Spleen (tissue), 11 donors: ENCODE results near the gene C17orf114.
"Not testable (repeated sequence)": the region's sequence is repeated elsewhere in the genome, so short reads cannot be mapped to it uniquely, and the experiment has no call there.

Experiments
- DNase-seq: peaks from one replicate; pipeline ENCODE4 v3.0.0-alpha.2; 2020
- H3K27ac ChIP-seq, 8 donors: fragments of 200-600 bp; sonication (generic) in 7 of 8; 1 replicate in 4 of 8; 2 replicates in 4 of 8; pipeline versions ENCODE4 v1.5.0 to v1.8.0; 2016 to 2021; ENCODE audit warnings: inconsistent platforms in 4 of 8, mild to moderate bottlenecking in 4 of 8, moderate library complexity in 1 of 8
- H3K27me3 ChIP-seq, 7 donors: fragments of 200-600 bp; sonication (generic) in 6 of 7; replicated peaks in 1 of 7; 1 replicate in 4 of 7; 2 replicates in 3 of 7; pipeline versions ENCODE4 v1.5.0 to v1.8.0; 2016 to 2021; ENCODE audit warnings: inconsistent platforms in 3 of 7, mild to moderate bottlenecking in 1 of 7
- H3K36me3 ChIP-seq, 6 donors: fragments of 200-600 bp; sonication (generic) in 5 of 6; 1 replicate in 4 of 6; 2 replicates in 2 of 6; pipeline versions ENCODE4 v1.5.0 to v1.8.0; 2016 to 2021; ENCODE audit warnings: inconsistent platforms in 2 of 6
- H3K4me1 ChIP-seq, 6 donors: fragments of 200-600 bp; sonication (generic) in 5 of 6; 1 replicate in 3 of 6; 2 replicates in 3 of 6; pipeline versions ENCODE4 v1.5.0 to v1.8.0; 2016 to 2021; ENCODE audit warnings: inconsistent platforms in 3 of 6
- H3K4me3 ChIP-seq, 8 donors: fragments of 200-600 bp; sonication (generic) in 7 of 8; 1 replicate in 4 of 8; 2 replicates in 4 of 8; pipeline versions ENCODE4 v1.5.0 to v1.8.0; 2016 to 2021; ENCODE audit warnings: inconsistent platforms in 4 of 8, mild to moderate bottlenecking in 4 of 8, moderate library complexity in 2 of 8
- H3K9me3 ChIP-seq, 8 donors: fragments of 200-600 bp; sonication (generic) in 7 of 8; 1 replicate in 4 of 8; 2 replicates in 4 of 8; pipeline versions ENCODE4 v1.5.0 to v1.8.0; 2016 to 2021; ENCODE audit warnings: inconsistent platforms in 4 of 8
- POLR2A ChIP-seq, 3 donors: fragments of 450-650 bp; IDR thresholded peaks; one replicate each; pipeline ENCODE4 v1.5.1; 2017; ENCODE audit warnings: antibody characterized with exemption in 3 of 3, mild to moderate bottlenecking in 1 of 3
- POLR2AphosphoS5 ChIP-seq, 3 donors: sonication (generic); formaldehyde crosslinking; IDR thresholded peaks; one replicate each; pipeline ENCODE4 v1.5.1; 2017; ENCODE audit warnings: antibody characterized with exemption in 3 of 3
- WGBS, 5 donors: extraction: QIAGEN DNeasy Blood & Tissue Kit in 3 of 5; methylation state at CpG; one replicate each; pipeline versions ENCODE4 v1.1.5 to v1.1.7; 2013 to 2018; 5-methylcytosine and 5-hydroxymethylcytosine counted together
- intact Hi-C: fragments of 100-400 bp; cut with DNase I; formaldehyde crosslinking; loops from one replicate; pipeline ENCODE4 v1.15.0; 2023; ENCODE audit warnings: low total_unique reads
- TF ChIP-seq, protein P1 (sequence below), 11 experiments: fragments of 200-600 bp in 7 of 11; fragments of 450-650 bp in 4 of 11; sonication (generic) in 4 of 11; IDR thresholded peaks in 8 of 11; conservative IDR thresholded peaks in 3 of 11; 1 replicate in 7 of 11; 2 replicates in 4 of 11; pipeline versions ENCODE4 v1.4.0 to v1.8.0; 2016 to 2021; ENCODE audit warnings: antibody characterized with exemption in 11 of 11, inconsistent platforms in 4 of 11, mild to moderate bottlenecking in 1 of 11
- donor health status: healthy with polysubstance abuse.
- donor health status: DM: no; HTN: no; CAD: no; lungs with moderate emphysema.
- donor health status: DM: no; HTN: no; CAD: no.
- donor health status: Bipolar disorder and iron deficiency.
- donor health status: healthy.
- donor health status: DM: no; HTN: no; CAD: no.
- donor health status: DM: yes; HTN: yes; CAD: no.

Gene C17orf114

DNA sequence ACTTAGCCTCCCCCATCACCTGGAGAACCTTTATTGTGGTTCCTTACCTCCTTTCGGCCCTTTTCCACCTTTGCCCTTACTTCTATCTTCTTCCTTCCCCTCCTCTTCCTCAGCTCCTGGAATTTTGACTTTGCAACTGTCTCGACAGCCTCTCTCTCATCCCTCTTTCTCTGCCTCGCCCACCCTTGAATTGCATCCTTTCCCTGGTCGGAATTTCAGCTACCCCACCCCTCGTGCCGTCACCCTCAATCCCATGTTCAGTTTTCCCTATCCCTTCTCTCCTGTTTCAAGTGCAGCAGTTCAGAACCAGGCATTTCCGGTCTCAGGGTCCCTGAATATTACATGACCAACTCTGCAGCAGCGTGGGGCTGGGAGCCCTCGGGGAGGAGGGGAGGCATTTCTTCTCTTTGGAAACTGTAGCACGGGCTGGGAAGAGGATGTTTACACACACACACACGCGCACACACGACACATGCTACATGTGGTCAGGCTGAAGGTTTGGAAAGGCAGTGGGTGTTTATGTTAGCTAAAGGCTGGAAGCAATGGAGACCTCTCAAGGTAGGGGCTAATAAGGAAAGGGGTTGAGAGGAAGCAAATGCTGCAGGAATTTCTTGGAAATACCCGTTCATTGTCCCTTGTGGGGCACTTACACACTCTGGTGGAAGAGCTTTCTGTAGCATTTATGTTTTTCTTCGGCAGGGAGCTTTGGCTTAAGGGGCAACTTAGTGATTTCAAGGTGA lies 32.0 kb upstream of the C17orf114 start:
- Histone ChIP-seq H3K27ac (peak overlapping the region; percentile 82 to 96 (median 92)), H3K36me3 (peaks cover 0 to 19% (median 8%) of the 10 kb centered on the region in 6 donors), H3K4me1 (peaks cover 28 to 58% (median 41%) of the 10 kb centered on the region in 6 donors), H3K27me3 (no peaks in the 10 kb centered on the region), H3K4me3 (peak overlapping the region; percentile 59 to 97 (median 94)), H3K9me3 (no peaks in the 10 kb centered on the region)
- WGBS, 5 donors: 6 to 12% (median 10%) methylated on average over 15 of the region's 15 CpGs
- no peak for TF ChIP-seq POLR2AphosphoS5 (IDR thresholded peaks at IDR 0.05)
- no peak for TF ChIP-seq POLR2A (IDR thresholded peaks at IDR 0.05)
- TF ChIP-seq, protein P1, sequence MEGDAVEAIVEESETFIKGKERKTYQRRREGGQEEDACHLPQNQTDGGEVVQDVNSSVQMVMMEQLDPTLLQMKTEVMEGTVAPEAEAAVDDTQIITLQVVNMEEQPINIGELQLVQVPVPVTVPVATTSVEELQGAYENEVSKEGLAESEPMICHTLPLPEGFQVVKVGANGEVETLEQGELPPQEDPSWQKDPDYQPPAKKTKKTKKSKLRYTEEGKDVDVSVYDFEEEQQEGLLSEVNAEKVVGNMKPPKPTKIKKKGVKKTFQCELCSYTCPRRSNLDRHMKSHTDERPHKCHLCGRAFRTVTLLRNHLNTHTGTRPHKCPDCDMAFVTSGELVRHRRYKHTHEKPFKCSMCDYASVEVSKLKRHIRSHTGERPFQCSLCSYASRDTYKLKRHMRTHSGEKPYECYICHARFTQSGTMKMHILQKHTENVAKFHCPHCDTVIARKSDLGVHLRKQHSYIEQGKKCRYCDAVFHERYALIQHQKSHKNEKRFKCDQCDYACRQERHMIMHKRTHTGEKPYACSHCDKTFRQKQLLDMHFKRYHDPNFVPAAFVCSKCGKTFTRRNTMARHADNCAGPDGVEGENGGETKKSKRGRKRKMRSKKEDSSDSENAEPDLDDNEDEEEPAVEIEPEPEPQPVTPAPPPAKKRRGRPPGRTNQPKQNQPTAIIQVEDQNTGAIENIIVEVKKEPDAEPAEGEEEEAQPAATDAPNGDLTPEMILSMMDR (IDR thresholded peaks at IDR 0.05 in 8 of 11, conservative IDR thresholded peaks at IDR 0.05 in 3 of 11): no peak
- intact Hi-C loops: no loop called here
- no peak for DNase-seq

DNA sequence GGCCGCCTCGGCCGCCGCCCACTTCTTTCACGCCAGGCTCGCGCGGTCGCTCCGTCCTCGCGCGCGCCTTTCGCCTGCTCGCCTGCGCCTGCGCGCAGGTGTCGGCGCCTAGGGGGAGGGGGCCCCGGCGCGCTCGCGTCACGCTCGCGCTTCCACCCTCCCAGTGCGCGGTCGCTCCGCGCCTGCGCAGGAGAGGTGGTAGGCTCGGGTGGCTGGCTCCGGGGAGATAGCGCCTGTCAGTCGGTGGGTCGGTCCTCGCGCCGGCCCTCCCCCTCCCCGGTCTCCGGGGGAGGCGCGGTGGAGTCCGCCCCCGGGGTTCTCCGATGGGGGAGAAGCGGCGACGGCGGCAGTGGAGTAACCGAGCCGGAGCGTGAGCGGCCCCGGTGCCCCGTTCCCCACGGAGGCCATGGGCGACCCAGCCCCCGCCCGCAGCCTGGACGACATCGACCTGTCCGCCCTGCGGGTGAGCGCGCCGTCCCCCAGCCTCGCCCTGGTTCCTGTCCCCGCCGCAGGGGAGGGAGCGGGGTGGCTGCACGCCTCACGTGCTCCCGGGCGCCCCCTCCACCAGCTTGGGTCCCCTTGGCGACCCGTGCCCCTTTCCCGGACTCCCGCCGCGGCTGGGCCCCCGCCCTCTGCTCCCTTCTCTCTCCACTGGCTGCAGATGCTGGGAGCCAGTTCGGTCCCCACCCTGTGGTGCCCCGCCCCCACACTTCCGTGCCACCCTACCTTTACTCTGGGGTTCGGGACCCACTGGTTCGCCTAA lies 31.2 kb upstream of the C17orf114 start, which contains the start of gene MINK1:
Gene MINK1, plus strand, starts transcription at position 163 of the 763 bp plus-strand sequence. Its CDS starts 244 bp downstream, at position 407.
- no peaks in the 10 kb centered on the region for H3K9me3 ChIP-seq
- peaks cover 0 to 12% (median 6%) of the 10 kb centered on the region in 6 donors for H3K36me3 ChIP-seq
- H3K27ac ChIP-seq: peak within 1 kb of the TSS; percentile 82 to 96 (median 92)
- peak; percentile 97 for DNase-seq
- peaks cover 28 to 51% (median 40%) of the 10 kb centered on the region in 6 donors for H3K4me1 ChIP-seq
- WGBS, 5 donors: 0 to 1% (median 0%) methylated on average over 45 to 91 of the region's 91 CpGs
- H3K27me3 ChIP-seq: no peaks in the 10 kb centered on the region
- peak within 1 kb of the TSS; percentile 59 to 97 (median 94) for H3K4me3 ChIP-seq
- TF ChIP-seq POLR2A (IDR thresholded peaks at IDR 0.05): peak in 1 of 3 donors; percentile 63
- TF ChIP-seq, protein P1 (IDR thresholded peaks at IDR 0.05 in 8 of 11, conservative IDR thresholded peaks at IDR 0.05 in 3 of 11): peak in 2 of 11 experiments; percentile 4 to 14
- TF ChIP-seq POLR2AphosphoS5 (IDR thresholded peaks at IDR 0.05): peak; percentile 91 to 94 (median 93)
- intact Hi-C loops: no loop called here

DNA sequence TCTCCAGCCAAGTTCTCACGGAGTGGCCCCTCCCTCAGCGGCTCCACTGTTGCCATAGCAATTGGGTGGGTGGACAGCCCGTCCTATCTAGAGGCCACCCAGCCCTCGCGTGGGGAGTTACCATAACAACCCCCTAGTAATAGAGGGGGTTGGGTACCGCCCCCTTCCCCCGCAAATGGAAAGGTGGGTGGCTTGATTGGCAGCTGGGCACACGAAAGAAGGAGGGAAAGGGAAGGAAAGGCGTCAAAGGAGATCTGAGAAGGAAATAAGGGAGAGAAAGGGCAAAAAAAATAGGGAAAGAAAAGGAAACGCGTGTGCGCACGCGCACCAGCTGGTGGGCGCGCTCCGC lies 30.7 kb upstream of the C17orf114 start:
- 0 to 2% (median 0%) methylated on average over 8 to 14 of the region's 17 CpGs for WGBS, 5 donors
- H3K36me3 ChIP-seq, DNase-seq, H3K9me3 ChIP-seq, H3K27me3 ChIP-seq, intact Hi-C loops: not testable (repeated sequence)
- peak overlapping the region; percentile 59 to 97 (median 94) for H3K4me3 ChIP-seq
- peak overlapping the region; percentile 82 to 96 (median 92) for H3K27ac ChIP-seq
- H3K4me1 ChIP-seq: peaks cover 25 to 45% (median 37%) of the 10 kb centered on the region in 6 donors

DNA sequence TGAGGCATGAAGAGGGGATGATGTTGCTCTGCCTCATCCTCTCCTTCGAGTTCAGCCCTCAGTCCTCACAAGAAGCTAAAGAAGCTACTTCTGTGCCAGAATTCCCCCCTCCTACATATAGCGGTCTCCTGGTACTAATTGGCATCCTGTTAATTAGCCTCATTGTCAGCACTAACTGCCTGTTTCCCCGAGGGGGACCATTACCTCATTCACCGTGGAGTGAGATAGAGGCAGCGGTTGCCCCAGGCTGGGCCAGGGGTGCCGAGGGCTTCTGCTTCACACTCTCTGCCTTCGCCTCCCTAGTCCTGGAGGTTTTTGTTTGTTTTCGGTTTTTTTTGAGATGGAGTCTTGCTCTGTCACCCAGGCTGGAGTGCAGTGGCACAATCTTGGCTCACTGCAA lies 25.3 kb upstream of the C17orf114 start:
- Histone ChIP-seq H3K4me3 (no peak overlapping the region), H3K9me3 (no peaks in the 10 kb centered on the region), H3K27ac (no peak overlapping the region), H3K27me3 (no peaks in the 10 kb centered on the region), H3K4me1 (no peaks in the 10 kb centered on the region), H3K36me3 (peaks cover 0 to 14% (median 0%) of the 10 kb centered on the region in 6 donors)
- TF ChIP-seq, protein P1 (IDR thresholded peaks at IDR 0.05 in 8 of 11, conservative IDR thresholded peaks at IDR 0.05 in 3 of 11): no peak
- TF ChIP-seq POLR2A (IDR thresholded peaks at IDR 0.05): no peak
- no peak for TF ChIP-seq POLR2AphosphoS5 (IDR thresholded peaks at IDR 0.05)
- 73 to 81% (median 78%) methylated on average over 8 of the region's 8 CpGs for WGBS, 5 donors
- no peak for DNase-seq
- intact Hi-C loops: no loop called here
